Sigmoid colon (tissue), 7 donors: ENCODE measurements around the gene SLC35G1. TPM values are rescaled to one million over a fixed set of nuclear protein-coding genes. Genes with fewer than 3 reads are reported as not detected.

Experiments
- DNase-seq: peaks from one replicate; pipeline ENCODE4 v3.0.0-alpha.2; 2019
- H3K27ac ChIP-seq, 4 donors: fragments of 200-600 bp; sonication (generic); one replicate each; pipeline ENCODE4 v1.5.1; 2016 to 2019; ENCODE audit warnings: mild to moderate bottlenecking in 1 of 4
- H3K27me3 ChIP-seq, 3 donors: fragments of 200-600 bp; sonication (generic); one replicate each; pipeline ENCODE4 v1.5.1; 2019; ENCODE audit warnings: mild to moderate bottlenecking in 1 of 3
- H3K36me3 ChIP-seq, 4 donors: fragments of 200-600 bp; sonication (generic); one replicate each; pipeline ENCODE4 v1.5.1; 2016 to 2019
- H3K4me1 ChIP-seq, 4 donors: fragments of 200-600 bp; sonication (generic); one replicate each; pipeline ENCODE4 v1.5.1; 2017 to 2019
- H3K4me3 ChIP-seq, 4 donors: fragments of 200-600 bp; sonication (generic); one replicate each; pipeline ENCODE4 v1.5.1; 2017 to 2019; ENCODE audit warnings: mild to moderate bottlenecking in 2 of 4, moderate library complexity in 1 of 4
- H3K9me3 ChIP-seq, 4 donors: fragments of 200-600 bp in 3 of 4; sonication (generic) in 3 of 4; one replicate each; pipeline versions ENCODE4 v1.5.1 to v1.6.1; 2013 to 2019
- CTCF ChIP-seq, 4 experiments: fragments of 450-650 bp in 3 of 4; fragments of 200-600 bp in 1 of 4; IDR thresholded peaks; one replicate each; pipeline ENCODE4 v1.5.1; 2016 to 2019; ENCODE audit warnings: antibody characterized with exemption in 4 of 4, mild to moderate bottlenecking in 3 of 4, moderate library complexity in 2 of 4
- EP300 ChIP-seq, 4 donors: sonication (generic); formaldehyde crosslinking; IDR thresholded peaks; one replicate each; pipeline ENCODE4 v1.6.1; 2017; ENCODE audit warnings: antibody characterized with exemption in 4 of 4
- POLR2A ChIP-seq, 2 donors: fragments of 450-650 bp; IDR thresholded peaks; one replicate each; pipeline ENCODE4 v1.6.1; 2016; ENCODE audit warnings: antibody characterized with exemption in 2 of 2, mild to moderate bottlenecking in 2 of 2, moderate library complexity in 2 of 2
- POLR2AphosphoS5 ChIP-seq, 4 donors: sonication (generic); formaldehyde crosslinking; IDR thresholded peaks; one replicate each; pipeline ENCODE4 v1.6.1; 2017; ENCODE audit warnings: antibody characterized with exemption in 4 of 4
- WGBS, 2 donors: extraction: QIAGEN DNeasy Blood & Tissue Kit; methylation state at CpG; one replicate each; pipeline ENCODE4 v1.1.7; 2013; 5-methylcytosine and 5-hydroxymethylcytosine counted together
- intact Hi-C: fragments of 100-400 bp; cut with DNase I; formaldehyde crosslinking; loops from one replicate; pipeline ENCODE4 v1.15.1; 2023
- polyA plus RNA-seq, 3 donors: library from polyadenylated mRNA; stranded (reverse); fragments of 200-250 nt; gene quantifications; one replicate each; pipeline ENCODE4 v1.2.3, GENCODE V29; 2013
- total RNA-seq, 4 donors: library from RNA; depleted of rRNA; stranded (reverse); fragments of >200 nt; gene quantifications; one replicate each; pipeline ENCODE4 v1.1.0, GENCODE V29; 2016
- donor health status: healthy with polysubstance abuse.
- donor health status: Bipolar disorder and iron deficiency.
- donor health status: healthy.

Gene SLC35G1
- total and polyA plus RNA-seq, 7 donors = 2.2 to 12.6 (median 6.0) TPM

- Histone ChIP-seq H3K9me3 (no peaks in the 10 kb centered on the region), H3K4me3 (no peak overlapping the region), H3K27me3 (no peaks in the 10 kb centered on the region), H3K4me1 (no peaks in the 10 kb centered on the region), H3K36me3 (no peaks in the 10 kb centered on the region), H3K27ac (no peak overlapping the region)
- intact Hi-C loops = no loop called here
- no peak for TF ChIP-seq CTCF (IDR thresholded peaks at IDR 0.05)
- no peak for TF ChIP-seq POLR2AphosphoS5 (IDR thresholded peaks at IDR 0.05)
- no peak for TF ChIP-seq POLR2A (IDR thresholded peaks at IDR 0.05)
- no peak for TF ChIP-seq EP300 (IDR thresholded peaks at IDR 0.05)
- WGBS, 2 donors = 90 to 93% methylated on average over 2 of the region's 2 CpGs
- DNase-seq = no peak
These were observed 58.1 kb downstream of the SLC35G1 start for GRCh38 chr10:93951905-93952304.

Other genes with a start within 250 kb of the SLC35G1 start
- 10 to 100 TPM; 11.3 to 23.5 (median 17.3) TPM for gene FRA10AC1, start 191.4 kb upstream of the SLC35G1 start, total RNA-seq
- gene FRA10AC1, start 191.4 kb upstream of the SLC35G1 start, polyA plus RNA-seq = 10 to 100 TPM in 1 of 3 donors, 1 to 10 TPM in 2; 4.2 to 14.3 (median 5.4) TPM
- 10 to 100 TPM in 2 of 4 donors, 1 to 10 TPM in 2; 3.2 to 28.1 (median 7.2) TPM for gene LGI1, start 136.0 kb upstream of the SLC35G1 start, total RNA-seq
- gene LGI1, start 136.0 kb upstream of the SLC35G1 start, polyA plus RNA-seq = 1 to 10 TPM in 2 of 3 donors, under 1 TPM in 1; 0.89 to 2.4 (median 1.2) TPM
- 1 to 10 TPM; 6.9 to 9.7 (median 8.7) TPM for gene PLCE1, start 100.0 kb downstream of the SLC35G1 start, total RNA-seq
- 10 to 100 TPM in 1 of 3 donors, 1 to 10 TPM in 2; 6.0 to 12.4 (median 8.1) TPM for gene PLCE1, start 100.0 kb downstream of the SLC35G1 start, polyA plus RNA-seq